COLO668 (cell line): ENCODE data around the gene CHST15.

Source experiments
- DNase-seq: peaks from one replicate; lab custom pipeline; 2025; ENCODE audit not compliant: unreplicated experiment; lab: John Stamatoyannopoulos, UW

CHST15 gene

DNA sequence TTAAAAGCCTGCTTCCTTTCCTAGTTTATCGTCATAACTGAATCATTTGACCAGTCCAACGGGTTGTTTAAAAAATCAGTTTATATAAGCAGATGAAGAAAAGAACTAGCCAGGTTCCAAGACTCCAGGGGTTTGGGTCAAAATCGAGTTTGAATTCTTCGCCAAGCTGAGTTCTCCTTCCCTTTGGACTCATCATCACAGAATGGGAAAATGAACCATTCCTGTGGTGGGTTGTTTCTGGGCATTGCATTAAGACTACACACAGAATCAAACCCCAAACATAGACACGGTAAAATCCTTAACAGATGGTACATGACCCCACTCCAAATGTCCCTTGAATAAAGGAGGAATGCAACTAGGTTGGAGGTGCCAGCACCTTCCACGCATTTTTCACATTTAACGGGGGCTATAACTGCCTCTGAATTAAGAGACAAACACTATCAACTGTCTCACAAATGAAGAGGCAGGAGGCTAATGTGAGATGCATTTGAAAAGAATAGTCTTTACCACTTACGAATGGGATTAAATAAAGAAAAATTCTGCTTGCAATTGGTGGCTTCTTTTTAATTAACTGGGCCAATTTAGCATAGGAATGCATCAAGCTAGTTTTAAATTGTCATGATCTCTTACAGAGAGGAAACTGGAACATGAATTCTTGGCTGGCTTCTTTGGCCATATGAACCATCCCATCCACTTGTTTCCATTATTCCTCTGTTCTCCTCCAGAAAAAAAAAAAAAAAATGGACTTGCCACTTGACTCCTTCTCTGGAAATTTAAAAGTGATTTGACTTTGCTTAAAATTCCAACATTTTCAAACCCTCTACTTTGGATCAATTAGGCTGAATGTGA, 61.1 kb downstream of the CHST15 start:
- no peak for DNase-seq

DNA sequence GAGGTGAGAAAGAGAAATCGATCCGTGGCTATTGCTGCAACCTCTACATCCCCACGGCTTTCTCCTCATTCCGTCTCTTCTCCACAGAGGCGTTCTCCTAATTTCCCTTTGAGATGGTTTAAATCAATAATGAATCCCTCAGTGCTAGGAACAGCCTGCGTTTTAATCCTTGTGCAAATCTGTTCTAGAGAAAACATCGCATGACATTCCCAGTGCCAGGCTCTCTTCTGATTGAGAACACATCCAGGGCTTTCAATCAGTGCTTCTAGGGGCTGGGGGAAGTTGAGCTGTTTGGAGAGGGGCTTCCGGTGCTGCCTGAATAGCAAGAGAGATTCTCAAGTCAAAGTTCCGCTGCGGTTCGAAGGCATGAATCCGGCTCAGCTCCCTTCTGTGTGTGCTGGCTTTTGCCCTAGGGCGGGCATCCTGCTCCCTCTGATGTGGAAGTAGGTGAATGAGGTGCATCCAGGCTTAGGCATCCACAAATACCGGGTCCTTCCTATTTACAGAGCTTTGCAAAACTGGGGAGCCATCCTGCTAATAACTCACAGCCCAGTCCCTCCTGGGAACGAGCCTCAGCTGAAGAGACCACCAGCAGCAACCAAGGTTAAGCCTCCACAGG, 62.8 kb downstream of the CHST15 start:
- no peak for DNase-seq

DNA sequence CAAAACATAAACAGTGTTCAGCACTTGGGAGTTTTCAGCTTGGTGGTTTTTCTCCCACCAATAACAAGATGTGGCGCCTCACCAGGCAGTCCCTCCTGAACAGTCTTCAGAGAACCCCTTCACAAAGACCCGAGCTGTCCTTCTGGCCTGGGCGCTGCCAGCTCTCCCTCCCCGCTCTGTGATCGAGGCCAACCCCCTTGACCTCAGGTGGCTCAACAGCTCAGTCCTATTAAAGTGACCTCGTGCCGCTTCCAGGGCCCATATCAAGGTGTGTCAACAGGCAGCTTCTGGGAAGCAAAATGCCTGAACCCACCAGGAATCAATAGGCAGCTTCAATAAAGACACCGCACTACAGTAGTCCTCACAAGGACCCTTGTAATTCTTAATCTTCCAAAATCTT, 63.3 kb downstream of the CHST15 start:
- no peak for DNase-seq

DNA sequence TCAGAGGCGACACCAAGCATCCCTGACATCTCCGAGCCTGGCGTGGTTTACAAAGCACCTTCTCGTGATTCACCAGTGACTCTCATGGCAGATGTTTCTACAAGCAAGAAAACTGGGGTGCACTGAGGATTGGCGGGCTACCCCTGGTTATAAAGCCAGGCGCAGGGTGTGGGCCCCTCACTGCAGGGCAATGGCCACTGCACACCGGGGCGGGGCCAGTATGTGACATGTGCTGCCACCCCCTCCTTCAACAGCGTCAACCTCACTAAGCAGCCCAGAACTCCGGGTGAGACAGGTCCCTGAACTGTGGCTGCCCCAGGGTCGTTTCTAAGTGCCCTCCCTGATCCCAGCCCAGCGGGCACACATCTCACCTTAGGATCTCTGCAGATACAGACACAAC, 63.8 kb downstream of the CHST15 start:
- DNase-seq = no peak

DNA sequence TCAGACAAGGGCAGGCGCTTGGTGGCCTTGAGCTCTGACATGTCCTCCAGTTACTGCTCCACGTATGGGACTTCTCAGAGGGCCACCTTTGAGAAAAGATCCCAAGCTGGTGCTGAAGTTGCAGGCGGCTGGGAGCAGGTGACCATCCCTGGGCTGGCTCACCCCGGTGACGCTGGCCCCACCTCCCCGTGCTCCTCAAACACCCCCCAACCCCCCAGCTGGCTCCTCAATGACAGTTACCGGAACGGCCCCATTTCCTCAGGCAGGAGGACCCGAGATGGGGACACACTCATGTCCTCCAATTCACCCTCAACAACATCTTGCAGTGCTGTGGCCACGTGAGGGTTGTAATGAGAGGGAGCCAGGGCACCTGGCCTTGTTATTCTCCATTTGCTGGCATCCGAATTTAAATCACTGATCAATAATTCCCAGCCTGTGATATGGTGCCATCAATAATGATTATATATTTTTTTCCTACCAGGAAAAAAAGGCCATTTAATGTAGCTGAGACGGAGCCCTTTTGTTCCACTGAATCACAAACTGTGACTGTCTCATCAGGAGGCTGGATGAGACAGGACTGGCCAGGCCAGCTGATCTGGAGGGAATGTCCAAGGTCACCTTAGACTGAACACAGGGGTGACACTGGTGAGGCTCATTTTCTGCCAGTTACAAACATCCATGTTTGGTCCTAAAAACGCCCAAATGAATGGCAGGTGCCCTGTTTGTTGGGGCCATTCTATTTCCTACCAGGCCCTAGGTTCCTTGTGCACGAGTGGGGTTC, 64.5 kb downstream of the CHST15 start:
- no peak for DNase-seq

DNA sequence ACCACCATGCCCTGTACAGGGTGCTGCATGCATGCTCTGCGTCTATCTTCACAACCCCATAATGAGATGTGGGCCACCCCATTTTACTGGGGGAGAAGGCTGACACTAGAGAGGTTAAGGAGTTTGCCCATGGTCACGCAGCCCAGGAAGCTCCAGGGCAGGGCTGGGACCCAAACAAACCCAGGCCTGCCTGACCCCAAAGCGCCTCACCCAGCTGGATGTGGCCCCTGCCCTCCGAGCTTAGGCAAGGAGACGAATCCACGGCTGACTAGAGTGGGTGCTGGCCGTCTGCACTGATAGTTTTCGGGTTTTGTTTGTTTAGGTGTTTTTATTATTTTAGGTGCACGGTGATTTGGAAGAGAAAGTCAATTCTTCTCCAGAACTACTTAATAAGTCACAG, 65.7 kb downstream of the CHST15 start:
- no peak for DNase-seq

GRCh38 chr10:124027031-124027611, 66.3 kb downstream of the CHST15 start:
- no peak for DNase-seq

GRCh38 chr10:124026589-124026939, 66.8 kb downstream of the CHST15 start:
- no peak for DNase-seq

- DNase-seq = peak; percentile 3
Measured at GRCh38 chr10:124025660-124026588, 67.5 kb downstream of the CHST15 start.

GRCh38 chr10:124025152-124025551, 68.2 kb downstream of the CHST15 start:
- DNase-seq = no peak

DNA sequence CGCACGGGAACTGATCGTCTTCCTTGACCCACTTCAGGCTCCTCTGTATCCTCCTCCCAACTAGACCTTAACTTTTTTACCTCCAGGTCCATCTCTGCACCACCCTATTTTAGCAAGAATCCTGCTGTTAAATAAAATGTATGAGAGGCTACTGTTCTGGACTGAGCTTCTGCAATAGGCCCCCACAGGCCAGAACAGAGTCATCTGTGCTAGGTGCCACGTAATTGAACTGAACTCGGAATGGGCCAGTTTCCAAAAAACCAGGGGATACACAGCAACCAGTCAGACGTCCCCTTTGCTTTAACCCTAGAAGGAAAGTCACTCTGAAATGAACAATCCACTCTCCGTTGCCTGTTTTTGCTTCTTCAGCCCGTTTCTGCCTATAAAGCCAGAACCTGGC, 71.3 kb downstream of the CHST15 start:
- no peak for DNase-seq

- no peak for DNase-seq
Measured at GRCh38 chr10:124020981-124021815, 72.2 kb downstream of the CHST15 start.

- DNase-seq = no peak
Measured at GRCh38 chr10:124019886-124020797, 73.3 kb downstream of the CHST15 start.

- DNase-seq = no peak
Measured at GRCh38 chr10:124018886-124019525, 74.4 kb downstream of the CHST15 start.

- DNase-seq = no peak
Measured at GRCh38 chr10:124017729-124018128, 75.7 kb downstream of the CHST15 start.

GRCh38 chr10:124016804-124017375, 76.5 kb downstream of the CHST15 start:
- no peak for DNase-seq

- no peak for DNase-seq
Measured at GRCh38 chr10:124015991-124016390, 77.4 kb downstream of the CHST15 start.
